HG02642 (cell line): ENCODE data around the gene RNF144A.
"Not testable (repeated sequence)": the region's sequence is repeated elsewhere in the genome, so short reads cannot be mapped to it uniquely, and the experiment has no call there.

Source experiments
- ATAC-seq: cut with Tn5 transposase; IDR thresholded peaks from one replicate; pipeline ENCODE4 v1.9.1; 2021; ENCODE audit warnings: mild to moderate bottlenecking; ENCODE audit not compliant: unreplicated experiment, poor library complexity

The RNF144A gene, protein sequence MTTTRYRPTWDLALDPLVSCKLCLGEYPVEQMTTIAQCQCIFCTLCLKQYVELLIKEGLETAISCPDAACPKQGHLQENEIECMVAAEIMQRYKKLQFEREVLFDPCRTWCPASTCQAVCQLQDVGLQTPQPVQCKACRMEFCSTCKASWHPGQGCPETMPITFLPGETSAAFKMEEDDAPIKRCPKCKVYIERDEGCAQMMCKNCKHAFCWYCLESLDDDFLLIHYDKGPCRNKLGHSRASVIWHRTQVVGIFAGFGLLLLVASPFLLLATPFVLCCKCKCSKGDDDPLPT

DNA sequence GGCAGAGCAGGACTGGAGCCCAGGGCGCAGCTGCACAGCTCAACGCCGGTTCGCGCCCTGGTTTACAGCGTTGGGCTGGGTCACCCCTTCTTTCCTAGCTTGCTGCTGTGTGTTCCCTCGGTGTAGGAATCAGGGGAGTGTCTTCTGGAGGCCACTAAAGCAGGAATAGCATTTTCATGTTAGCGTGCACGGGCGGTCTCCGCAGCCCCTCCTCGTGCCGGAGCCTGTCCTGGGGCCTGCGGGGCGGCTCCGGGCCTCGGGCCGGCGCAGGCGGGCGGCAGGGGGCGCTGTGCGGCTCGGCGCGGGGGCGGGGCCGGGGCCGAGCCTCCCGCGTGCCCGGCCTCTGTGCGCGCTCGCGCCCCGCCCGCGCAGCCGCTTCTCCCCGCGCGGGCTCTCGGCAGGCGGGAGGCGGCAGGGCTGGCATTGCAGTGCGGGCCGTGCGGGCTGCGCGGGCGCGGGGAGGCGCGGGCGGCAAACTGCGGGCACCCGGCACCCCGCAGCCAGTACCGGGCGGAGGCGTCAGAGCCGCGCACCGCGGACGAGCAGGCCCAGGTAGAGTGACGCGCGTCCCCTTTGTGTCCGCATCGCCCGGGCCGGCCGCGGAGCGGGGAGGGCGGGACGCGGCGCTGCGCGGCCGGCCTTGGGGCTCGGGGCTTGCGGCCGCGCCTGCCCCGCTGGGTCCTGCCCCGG is at the start of gene RNF144A:
Gene RNF144A, plus strand, starts transcription at position 342 of the 690 bp plus-strand sequence. CDS start 79,515 bp downstream, outside the sequence.
- ATAC-seq: peak; percentile 87

DNA sequence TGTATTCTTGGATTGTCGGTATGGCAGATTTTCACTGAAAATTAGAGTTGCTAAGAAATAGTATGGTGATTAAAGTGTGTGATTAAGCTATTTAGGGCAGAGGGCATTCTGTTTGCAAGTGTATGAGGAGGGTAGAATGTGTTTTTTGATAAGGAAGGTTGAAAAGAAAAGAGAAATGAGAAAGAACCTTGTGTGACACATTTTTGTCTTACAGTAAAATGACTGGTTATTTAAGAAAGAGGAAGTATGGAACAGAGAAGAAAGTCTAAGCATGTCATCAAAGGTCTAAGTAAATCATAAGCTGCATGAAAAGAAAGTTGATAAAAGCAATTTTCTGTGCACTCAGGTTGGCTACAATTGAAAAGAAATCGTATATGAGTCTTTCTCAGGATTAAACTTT is 44.8 kb upstream of the RNF144A start:
- ATAC-seq: peak; percentile 61

DNA sequence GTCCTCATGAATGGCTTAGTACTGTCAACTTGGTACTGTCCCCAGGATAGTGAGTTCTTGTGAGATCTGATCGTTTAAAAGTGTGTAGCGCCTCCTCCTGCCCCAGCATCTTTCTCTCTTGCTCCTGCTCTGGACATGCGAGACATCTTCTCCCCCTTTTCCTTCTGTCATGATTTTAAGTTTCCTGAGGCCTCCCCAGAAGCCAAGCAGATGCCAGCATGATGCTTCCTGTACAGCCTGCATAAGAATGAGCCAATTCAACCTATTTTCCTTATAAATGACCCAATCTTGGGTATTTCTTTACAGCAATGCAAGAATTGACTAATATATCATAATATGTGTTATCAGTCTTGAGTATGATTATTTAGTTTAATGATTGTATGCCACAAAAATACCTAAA is 43.2 kb upstream of the RNF144A start:
- ATAC-seq: no peak

DNA sequence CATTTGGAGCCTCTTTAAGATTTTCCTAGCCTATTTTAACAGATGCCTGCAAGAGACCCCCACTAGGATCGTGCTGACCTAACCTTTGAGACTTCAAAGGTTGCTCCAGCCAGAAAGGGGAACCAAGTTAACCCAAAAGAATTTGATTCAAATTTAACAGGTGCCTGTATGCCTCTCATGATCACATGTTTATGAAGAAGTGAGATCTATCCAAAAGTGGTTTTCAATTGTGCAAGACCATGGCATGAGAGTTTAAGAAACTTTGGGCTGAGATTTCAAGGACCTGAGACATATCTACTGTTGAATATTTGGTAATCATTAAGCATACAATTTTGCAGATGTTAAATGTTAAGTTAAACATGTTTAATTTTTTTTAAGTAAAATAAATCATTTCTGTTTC is 40.9 kb upstream of the RNF144A start:
- ATAC-seq: no peak

DNA sequence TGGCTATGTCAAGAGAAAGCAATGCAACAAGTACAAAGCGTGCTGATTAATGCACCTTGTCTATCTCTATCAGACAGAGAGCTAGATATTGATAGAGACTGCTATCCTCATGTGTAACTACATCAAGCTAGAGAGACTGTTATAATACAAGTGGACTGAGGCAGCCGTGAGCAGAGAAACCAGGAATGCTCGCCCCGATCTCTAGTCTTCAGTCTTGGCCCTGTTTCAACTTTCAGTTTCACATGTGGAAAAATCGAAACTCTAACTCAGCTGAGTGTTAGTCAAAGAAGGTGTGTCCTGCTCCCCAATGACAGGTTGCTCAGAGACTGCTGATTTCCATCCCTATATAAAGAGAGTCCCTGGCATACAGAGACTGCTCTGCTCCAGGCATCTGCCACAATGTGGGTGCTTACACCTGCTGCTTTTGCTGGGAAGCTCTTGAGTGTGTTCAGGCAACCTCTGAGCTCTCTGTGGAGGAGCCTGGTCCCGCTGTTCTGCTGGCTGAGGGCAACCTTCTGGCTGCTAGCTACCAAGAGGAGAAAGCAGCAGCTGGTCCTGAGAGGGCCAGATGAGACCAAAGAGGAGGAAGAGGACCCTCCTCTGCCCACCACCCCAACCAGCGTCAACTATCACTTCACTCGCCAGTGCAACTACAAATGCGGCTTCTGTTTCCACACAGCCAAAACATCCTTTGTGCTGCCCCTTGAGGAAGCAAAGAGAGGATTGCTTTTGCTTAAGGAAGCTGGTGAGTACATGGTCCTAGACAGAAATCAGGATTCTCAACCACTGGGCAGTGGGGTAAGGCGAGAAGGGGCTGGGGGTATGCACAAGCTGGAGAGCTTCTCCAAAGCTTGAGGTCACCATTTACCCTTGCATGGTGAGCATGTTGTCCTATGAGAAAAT is 39.6 kb upstream of the RNF144A start, which contains the start of gene RSAD2:
Gene RSAD2, plus strand, starts transcription at position 376 of the 903 bp plus-strand sequence. Its CDS starts 24 bp downstream, at position 400.
- ATAC-seq: peak; percentile 83

DNA sequence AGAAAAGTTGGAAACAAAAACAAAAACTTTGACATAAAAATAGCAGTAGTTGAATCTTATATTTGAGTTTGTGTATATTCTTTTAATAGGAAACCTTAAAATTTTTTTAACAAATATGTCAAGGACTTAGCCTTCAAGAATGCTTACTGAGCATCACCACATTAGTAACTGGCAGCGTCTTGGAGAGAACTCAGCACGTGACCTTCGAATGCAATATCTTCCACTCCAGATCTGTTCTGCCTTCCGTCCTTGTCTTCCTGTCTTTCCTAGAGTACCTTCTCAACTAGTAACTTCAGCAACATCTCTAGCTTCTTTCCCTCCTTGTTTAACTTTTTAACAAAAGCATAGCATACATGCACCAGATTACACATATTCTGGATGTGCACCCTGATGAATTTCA is 38.7 kb upstream of the RNF144A start:
- no peak for ATAC-seq

DNA sequence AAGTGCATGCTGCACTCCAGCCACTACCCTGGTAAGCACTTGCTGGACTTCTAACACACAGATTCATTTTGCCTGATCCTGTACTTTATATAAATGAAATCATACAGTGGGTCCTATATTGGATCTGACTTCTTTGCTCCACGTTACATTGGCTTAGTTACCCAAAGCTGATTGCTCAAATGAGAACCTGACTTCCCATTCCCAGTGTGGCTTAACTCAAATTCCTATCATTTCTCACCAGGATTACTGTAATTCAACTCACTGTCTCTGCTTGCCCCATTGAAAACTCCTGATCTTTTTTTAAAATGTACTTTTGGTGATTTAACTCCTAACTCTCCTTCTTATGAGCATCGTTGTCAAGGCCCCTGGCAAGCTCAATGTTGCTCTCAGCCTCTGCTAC is 38.2 kb upstream of the RNF144A start:
- ATAC-seq: no peak

DNA sequence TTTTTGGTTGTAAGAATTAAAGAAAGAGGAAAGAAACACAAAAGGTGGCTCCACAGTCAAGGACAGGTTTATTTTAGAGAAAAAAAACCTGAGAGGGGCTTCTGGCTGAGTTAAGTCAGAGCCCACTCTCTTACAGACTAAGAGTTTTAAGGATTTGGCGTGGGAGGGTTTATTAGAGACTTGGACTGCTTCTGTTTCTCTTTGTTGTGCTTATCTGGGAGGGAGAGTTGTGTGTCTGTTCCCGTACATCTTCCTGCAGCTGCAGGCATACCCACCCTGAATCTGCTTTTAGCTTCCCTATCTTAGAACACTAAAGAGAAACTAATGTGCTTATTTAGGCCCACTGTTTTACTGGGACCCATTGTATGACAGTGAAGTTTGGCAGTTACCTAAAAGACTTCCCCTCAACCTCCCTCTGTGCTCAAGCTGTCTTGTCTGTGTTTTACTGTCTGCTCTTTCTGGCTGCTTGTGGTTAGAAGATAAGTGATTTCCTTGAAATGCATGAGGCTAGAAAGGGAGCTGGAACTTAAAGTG is 36.9 kb upstream of the RNF144A start:
- ATAC-seq: no peak

DNA sequence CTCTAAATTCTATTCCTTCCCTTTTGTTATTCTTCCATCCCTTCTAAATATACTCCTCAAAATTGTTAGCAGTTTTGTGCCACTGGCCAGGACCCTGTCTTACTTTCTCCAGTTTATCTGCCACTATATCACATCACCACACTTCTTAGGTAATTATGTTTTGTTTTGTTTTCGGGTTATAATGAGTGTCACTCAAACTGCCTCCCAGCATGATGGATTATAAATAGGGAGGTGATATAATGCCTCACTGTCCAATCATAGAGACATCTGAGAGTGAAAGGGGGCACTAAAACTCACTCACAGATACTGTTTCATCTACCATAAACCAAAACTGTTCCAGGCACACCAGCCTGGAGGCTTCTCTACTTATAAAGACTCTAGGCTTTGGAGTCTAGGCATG is 36.2 kb upstream of the RNF144A start:
- ATAC-seq: no peak

DNA sequence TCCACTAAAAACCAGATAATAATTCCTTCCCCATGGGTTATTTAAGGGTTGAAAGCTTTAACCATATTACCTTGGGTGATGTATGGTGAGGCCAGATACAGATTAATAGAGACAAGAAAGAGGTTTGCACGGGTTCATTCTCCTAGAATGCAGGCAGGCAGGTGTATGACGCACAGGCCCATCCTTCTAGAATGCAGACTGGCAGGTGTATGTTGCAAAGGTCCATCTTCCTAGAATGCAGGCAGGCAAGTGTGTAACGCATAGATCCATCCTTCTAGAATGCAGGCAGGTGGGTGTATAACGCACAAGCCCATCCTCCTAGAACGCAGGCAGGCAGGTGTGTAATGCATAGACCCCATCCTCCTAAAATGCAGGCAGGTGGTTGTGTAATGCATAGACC is 35.7 kb upstream of the RNF144A start:
- ATAC-seq: no peak

DNA sequence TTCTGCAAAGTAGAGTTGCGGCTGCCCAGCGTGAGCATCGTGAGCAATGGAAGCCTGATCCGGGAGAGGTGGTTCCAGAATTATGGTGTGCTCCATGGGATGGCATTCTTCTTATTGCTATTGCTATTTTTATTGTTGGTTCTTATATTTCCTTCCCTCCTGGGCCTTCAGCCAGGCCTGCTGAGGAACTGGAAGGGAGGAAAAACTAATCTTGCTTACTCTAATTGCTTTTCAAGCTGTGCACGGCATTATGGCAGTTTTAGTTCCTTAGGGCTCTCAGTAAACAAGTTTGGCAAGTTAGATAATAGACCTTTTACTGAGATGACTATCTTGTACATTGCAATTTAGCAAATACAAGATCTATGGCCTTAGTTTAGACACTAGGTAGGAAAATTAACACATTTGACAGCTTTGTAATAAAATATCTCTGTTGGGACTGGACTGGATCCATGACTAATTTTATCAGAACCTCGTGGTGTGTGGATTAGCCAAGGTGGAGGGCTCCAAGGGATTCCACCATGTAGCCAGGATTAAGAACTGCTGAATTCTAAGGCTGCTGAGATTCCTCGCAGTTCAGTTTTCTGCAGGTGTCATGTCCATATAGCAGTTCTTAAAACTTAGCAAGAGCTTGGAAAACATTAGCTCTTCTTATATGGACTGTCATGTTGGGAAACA is 33.6 kb upstream of the RNF144A start:
- no peak for ATAC-seq

DNA sequence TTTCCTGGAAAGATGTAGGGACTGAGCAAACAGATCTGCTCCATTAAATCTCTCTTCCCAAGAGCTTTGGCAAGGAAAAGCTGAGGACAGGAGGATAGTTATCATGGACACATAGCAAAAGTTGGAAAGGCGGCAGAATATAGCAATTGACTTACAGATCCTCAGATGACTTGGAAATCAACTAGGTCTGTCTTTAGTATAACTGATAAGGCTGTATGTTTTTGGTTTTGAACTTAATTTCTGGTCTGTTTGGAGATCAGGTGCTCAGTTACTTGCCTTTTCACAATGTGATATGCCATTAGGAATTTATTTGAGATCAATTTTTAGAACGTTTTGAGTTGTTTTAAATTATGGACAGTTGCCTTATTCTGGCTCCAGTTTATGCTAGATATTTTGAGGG is 31.7 kb upstream of the RNF144A start:
- ATAC-seq: no peak

DNA sequence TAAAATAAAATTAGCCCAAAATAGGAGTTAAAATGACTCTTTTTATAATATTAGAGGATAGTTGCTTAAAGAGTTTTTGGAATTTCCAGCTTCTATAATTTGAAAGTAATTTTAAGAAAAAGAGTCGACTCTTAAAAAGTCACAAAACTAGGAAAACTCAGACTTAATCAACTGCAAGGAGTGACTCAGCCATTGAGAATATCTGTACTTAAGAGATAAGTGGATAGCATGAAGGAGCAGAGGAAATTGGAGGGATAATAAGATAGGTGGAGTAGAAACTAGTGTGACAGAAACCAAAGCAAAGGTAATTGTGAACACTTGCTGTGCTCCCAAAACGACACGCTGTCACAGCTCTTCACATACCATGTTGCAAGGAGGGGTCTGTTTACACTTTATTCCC is 31.2 kb upstream of the RNF144A start:
- no peak for ATAC-seq

DNA sequence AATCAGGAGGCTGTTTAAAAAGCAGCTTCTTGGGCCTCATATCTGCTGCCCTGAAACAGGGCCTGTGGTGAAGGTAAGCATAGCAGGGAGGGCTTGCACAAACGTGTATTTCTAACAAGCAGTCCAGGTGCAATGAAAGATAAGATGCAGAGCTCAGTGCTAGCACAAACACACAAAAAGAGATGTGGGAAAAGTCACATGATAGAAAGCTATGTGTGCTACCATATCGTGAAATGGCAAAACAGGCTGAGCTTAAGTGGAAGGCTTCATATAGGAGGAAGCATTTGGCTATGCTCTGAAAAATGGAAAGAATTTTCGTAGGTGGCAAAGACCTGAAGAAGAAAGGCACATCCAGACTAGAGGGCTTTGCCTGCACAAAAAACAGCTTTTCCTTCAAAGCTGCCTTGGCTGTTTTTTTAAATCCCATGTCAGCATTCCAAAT is 29.4 kb upstream of the RNF144A start:
- no peak for ATAC-seq

DNA sequence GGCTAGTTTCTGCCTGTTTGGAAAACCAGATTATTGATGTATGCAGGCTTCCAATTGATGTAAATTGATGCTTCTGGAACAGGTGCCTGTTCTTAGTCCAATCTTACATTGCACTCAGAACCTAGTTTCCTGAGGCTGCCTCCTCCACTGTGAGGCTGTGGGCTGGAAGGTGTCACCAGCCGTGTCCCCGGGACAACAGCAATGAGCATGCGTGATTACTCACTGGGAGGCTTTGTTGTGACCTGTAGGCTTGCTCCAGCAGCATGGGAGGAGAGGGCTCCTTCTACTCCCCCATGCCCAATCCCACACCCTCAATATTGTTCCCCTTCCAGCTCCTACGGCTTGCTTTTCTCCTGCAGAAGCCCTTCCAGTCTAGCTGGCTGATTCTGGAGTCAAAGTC is 28.5 kb upstream of the RNF144A start:
- no peak for ATAC-seq

DNA sequence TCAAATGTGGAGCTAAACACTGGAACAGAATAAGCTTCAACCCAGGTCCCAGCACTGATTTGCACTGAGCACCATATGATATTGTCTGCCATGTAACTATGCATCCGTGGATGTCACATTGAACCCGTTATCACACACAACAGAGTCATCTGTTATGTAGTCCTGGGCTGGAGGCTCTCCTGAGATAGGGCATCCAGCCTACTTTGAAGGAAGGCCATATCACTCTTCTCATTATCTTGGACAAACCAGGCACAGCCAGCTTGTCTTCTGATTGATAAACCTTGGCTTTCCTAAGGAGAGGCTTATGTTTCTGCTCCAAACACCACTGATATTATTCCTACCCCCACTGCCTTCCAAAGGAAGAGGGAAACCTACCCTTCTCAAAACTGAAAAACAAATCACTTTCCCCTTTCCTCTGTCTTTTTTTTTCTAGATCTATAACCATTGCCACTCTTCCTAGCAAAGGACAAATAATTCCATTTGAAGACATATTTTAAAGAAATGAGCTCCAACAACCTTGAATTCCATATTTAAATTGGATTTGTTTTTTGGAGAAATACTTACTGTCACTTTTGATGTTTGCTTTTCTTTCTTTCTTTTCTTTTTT is 23.2 kb upstream of the RNF144A start:
- no peak for ATAC-seq

DNA sequence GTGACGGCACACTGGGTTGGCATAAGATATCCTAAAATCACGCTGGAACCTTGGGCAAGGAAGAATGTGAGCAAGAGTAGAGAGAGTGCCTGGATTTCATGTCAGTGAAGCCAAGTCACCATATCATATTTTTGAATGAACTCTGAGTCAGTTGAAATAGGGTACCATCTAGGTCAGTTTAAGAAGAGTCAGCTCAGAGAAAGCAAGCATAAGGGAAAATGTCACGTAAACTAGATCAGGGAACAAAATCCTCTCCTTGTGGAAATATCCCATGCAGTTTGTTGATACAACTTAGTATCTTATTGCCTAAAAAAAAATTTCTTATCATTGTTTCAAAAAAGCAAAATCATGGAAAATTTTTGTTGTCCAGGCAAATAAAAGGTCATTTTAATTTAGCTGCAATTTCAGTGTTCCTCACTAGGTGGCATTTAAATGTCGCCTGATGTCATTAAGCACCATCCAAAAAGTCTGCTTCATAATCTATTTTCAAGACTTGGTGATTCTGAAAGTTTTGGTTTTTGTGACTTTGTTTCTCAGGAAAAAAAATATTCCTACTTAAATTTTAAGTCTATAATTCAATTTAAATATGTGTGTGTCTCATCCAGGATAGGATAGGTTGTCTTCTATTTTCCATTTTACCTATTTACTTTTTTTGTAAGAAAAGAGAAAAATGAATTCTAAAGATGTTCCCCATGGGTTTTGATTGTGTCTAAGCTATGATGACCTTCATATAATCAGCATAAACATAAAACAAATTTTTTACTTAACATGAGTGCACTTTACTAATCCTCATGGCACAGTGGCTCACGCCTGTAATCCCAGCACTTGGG is 20.1 kb upstream of the RNF144A start:
- ATAC-seq: no peak

DNA sequence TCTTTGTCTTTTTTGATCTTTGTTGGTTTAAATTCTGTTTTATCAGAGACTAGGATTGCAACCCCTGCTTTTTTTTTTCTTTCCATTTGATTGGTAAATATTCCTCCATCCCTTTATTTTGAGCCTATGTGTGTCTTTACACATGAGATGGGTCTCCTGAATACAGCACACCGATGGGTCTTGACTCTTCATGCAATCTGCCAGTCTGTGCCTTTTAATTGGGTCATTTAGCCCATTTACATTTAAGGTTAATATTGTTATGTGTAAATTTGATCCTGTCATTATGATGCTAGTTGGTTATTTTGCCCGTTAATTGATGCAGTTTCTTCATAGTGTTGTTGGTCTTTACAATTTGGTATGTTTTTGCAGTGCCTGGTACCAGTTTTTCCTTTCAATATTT is 14.6 kb upstream of the RNF144A start:
- not testable (repeated sequence) for ATAC-seq

DNA sequence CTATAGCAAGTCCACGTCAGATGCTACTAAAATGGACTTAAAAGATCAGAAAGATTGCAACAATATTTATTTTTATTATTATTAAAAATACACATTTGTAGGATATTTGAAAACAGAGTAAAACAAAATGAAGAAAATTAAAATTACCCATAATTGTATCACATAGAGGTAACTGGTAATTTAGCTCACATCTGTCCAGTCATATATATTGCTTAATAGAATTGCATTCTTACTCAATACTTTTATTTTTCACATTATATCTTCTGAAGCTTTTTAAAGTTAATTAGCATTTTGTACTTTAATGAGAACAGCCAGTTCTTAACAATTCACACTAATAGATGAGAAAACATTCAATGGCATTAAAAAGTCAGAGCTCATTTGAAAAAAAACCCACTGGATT is 11.5 kb upstream of the RNF144A start:
- no peak for ATAC-seq
